ENCODE measurements around the gene PARD3. TPM values are rescaled to one million over a fixed set of nuclear protein-coding genes. Genes with fewer than 3 reads are reported as not detected.

PARD3 gene
- total RNA-seq, 1 experiment from 2014 or later: 52.9 TPM

- DNase-seq (ENCODE audit: low spot score): no peak
These were observed 124.6 kb downstream of the PARD3 start for GRCh38 chr10:34690383-34691049.

DNA sequence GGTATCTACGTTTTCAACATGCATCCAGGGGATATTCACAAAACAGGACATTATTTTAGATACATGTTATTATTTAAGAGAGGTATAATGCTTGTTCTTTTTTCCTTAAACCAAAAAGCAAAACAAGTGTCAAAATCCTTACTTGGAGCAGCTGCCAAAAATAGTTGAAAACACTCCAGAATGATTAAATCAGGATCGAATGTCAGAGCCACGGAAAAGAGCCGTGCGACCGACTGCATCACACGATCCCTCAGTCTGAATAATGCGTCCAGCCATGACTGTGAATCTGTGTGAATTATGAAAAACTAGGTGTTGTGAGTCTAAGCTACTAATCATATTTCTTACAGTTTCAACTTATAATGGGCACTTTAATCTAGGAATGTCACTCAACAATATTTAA is 126.0 kb downstream of the PARD3 start:
- DNase-seq (ENCODE audit: low spot score): no peak

GRCh38 chr10:34687434-34688210 is 127.5 kb downstream of the PARD3 start:
- DNase-seq (ENCODE audit: low spot score): peak; percentile 21

GRCh38 chr10:34682580-34682979 is 132.5 kb downstream of the PARD3 start:
- no peak for DNase-seq (ENCODE audit: low spot score)

- no peak for DNase-seq (ENCODE audit: low spot score)
These were observed 133.2 kb downstream of the PARD3 start for GRCh38 chr10:34681933-34682332.

DNA sequence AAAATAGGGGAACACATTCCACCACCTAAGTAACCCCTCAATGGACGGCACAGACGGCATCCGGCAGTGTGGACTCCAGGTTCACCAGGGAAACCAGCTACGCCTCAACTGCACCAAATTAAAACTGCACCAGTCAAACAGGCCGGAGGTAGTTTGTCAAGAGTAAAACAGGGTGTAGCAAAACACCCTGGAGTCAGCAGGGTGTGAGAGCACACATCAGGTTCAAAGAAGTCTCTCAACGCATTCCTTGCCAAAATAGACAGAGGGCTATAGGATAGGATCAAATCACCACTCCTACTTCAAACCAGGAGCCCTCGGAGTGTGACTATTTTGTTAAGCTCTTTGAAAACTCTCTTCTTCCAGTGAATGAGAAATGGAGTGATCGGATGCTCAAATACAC is 135.9 kb downstream of the PARD3 start:
- no peak for DNase-seq (ENCODE audit: low spot score)

DNA sequence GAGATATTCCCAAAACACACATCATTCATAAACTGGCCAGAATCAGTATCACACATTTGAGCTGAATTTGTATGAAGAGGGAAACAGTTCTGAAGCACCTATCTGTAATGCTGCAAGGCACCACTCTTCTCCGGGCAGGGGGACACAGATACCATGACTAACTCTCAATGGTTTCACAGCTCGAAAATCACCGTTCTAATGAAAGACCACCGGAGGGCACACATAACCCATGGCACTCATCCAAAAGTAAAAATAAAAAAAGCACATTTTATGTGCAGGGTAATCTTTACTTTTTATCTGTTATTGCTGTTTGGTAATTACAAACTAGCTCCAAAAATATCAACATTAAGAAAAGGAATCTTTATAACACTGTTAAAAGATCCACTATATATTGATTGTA is 137.5 kb downstream of the PARD3 start:
- DNase-seq (ENCODE audit: low spot score): no peak

- no peak for DNase-seq (ENCODE audit: low spot score)
These were observed 138.0 kb downstream of the PARD3 start for GRCh38 chr10:34677132-34677531.

DNA sequence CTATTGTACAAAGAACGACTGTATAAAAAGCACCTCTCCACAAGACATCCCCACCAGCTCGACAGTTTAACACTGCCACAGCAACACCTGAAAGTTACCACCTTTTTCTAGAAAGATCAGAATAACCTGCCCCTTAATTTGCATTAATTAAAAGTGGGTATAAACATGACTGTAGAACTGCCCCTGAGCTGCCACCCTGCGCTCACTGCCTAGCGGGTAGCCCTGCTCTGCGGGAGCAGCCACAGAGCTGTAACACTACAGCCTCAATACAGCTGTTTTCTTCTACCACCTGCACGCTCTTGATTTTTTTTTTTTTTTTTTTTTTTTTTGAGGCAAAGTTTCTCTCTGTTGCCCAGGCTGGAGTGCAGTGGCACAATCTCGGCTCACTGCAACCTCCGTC is 140.9 kb downstream of the PARD3 start:
- no peak for DNase-seq (ENCODE audit: low spot score)

- DNase-seq (ENCODE audit: low spot score): no peak
These were observed 145.0 kb downstream of the PARD3 start for GRCh38 chr10:34670081-34670480.

DNA sequence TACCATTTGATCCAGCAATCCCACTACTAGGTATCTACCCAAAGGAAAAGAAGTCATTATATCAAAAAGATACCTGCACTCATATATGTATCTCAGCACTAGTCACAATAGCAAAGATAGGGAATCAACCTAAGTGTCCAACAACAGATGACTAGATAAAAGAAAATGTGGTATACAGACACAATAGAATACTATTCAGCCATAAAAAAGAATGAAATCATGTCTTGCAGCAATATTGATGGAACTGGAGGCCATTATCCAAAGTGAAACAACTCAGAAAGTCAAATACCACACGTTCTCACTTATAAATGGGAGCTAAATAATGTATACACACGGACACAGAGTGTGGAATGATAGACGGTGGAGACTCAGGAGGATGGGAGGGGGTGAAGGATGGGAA is 146.0 kb downstream of the PARD3 start:
- DNase-seq (ENCODE audit: low spot score): no peak

GRCh38 chr10:34667177-34667576 is 147.9 kb downstream of the PARD3 start:
- DNase-seq (ENCODE audit: low spot score): no peak

DNA sequence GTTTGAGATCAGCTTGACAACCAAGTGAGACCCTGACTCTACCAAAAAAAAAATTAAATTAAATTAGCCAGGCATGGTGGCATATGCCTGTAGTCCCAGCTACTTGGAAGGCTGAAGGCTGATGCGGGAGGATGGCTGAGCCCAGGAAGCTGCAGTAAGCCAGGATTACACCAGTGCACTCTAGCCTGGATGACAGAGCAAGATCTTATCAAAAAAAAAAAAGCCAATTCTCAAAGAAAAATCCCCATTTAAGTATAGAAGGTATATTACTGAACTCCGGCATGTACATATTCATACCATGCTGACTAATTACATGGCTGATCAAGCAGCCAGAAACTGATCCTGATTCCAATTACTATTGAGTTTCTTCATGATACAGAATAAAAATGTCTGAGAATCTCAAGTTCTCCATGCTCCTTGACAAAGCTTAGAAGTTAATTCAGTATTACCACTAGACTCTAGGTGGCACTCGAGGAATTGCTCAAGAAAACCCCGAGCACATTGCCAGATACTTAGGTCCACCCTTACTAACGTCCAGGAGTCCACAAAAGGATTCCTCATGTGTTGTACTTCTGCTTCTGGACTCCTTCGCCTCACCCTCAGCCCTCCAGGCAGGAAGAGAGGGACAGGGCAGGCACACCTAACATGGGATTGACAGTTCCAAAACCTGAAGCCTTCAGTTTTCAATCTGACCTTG is 148.9 kb downstream of the PARD3 start:
- peak; percentile 89 for DNase-seq (ENCODE audit: low spot score)

GRCh38 chr10:34664706-34665105 is 150.4 kb downstream of the PARD3 start:
- no peak for DNase-seq (ENCODE audit: low spot score)

DNA sequence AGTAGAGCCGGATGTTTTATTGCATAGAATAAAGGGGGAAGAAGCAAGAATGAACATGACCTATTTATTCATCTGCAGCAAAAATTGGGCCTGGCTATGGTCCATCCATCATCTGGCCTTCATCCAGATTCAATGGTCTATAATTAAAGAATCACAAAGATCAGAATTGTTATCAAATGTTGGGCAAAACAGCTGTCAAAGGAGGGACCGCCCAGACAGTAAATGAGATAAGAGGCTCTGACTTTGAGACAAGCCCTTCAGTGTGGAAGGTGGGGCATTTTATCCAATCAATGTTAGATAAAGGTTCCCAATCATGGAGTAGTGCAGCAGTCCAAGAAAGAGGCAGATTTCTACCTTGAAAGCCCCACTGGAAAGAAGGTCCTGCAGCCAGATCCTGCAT is 153.5 kb downstream of the PARD3 start:
- DNase-seq (ENCODE audit: low spot score): no peak

- DNase-seq (ENCODE audit: low spot score): no peak
These were observed 156.2 kb downstream of the PARD3 start for GRCh38 chr10:34658934-34659333.

DNA sequence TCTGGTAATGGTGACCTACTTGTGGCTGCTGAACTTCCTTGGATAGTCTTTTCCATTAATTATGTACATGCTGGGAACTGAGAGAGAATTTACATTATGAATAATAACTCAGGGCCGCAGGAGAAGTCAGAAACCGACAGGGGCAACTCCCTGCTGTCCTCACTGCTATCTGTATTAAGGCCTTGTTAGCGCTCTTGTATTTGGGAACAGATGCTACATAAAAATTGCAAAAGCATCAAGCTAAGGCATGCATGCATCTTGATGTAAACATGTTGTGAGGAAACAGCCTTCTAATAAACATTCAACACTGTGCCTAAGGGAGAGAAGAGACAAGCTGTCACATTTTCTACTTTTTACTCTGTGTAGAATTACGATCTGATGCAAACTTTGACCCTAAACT is 158.4 kb downstream of the PARD3 start:
- DNase-seq (ENCODE audit: low spot score): no peak

GRCh38 chr10:34655286-34656170 is 159.6 kb downstream of the PARD3 start:
- DNase-seq (ENCODE audit: low spot score): peak; percentile 70

DNA sequence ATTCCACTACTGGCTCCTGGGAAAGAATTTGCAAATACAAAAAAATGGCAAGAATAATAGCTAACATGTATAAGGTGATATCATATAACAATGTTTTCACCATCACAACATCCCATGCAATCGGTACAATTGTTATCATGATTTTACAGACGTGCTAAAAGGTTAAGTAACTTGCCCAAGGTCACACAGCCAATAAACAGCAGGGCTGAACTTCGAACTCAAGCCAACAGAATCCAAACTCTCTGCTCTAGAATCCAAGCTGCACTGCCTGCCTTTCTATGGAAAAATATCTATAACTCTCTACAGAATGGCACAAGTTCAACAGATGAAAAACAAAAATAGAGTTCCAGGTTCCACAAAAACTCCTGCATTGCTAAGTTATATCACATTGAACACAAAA is 160.9 kb downstream of the PARD3 start:
- DNase-seq (ENCODE audit: low spot score): no peak

DNA sequence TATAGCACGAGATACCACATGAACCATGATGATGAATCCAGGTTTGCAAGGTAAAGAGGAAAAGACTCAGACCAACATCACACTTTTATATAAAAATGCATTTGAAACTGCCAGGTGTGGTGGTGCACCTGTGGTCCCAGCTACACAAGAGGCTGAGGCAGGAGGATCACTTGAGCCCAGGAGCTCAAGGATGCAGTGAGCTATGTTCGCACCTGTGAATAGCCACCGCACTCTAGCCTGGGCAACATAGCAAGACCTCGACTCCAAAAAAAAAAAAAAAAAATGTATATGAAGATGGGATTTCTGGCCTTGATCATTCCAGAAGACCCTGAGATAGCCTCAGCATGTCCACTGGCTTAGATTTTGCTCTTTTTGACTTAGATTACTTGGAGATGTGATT is 161.6 kb downstream of the PARD3 start:
- DNase-seq (ENCODE audit: low spot score): no peak

DNA sequence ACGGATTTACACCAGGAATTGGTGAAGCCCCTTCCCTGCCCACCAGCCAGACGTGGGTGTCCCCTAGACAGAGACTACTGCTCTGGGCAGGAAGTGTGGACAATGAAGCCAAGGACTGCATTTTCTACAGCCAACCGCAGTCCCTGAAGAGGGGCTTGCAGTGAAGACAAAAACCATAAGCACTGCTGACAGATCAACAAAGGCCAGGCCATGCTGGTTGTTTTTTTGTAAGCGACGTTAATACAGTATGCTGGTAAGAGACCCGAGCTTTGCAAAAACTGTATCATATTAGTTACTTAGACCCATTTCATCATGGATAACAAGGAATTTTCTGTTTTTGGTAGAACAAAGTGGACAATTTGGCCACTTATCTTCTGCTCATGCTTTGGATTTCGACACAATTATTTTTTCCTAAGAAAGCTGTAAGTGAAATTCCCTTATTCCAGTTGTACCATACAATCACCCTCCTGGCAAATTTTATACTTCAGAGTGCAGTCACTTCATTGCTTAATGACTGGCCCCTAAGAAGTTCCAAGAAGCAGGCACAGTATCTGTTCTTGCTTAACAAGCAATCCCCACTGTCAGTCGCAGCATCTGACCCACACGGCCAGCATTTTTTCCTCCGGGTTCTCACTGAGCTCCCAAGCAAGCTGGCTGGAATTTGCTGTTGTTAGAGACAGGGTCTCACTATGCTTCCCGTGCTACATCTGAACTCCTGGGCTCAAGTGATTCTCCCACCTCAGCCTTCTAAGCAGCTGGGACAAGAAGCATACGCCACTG is 163.5 kb downstream of the PARD3 start:
- DNase-seq (ENCODE audit: low spot score): no peak

Data from A172 (cell line).